Panc1 (cell line): ENCODE data around the gene SPOCK1. TPM values are rescaled to one million over a fixed set of nuclear protein-coding genes. Genes with fewer than 3 reads are reported as not detected.

Experiments
- ATAC-seq: fragments of 200-7000 bp; cut with Tn5 transposase; 2 replicates; pipeline ENCODE4 v1.9.1; 2020; ENCODE audit warnings: mild to moderate bottlenecking, moderate library complexity
- BruUV-seq: library from RNA; stranded (reverse); fragments of 400-500 nt; replicated peaks from 2 replicates; lab custom pipeline; 2021; lab: Mats Ljungman, UMichigan
- CTCF ChIA-PET: fragments of 300-600 bp; sonication (Branson Sonifier 250); formaldehyde crosslinking; loops from one replicate; lab custom pipeline; 2022; ENCODE audit warnings: antibody characterized with exemption; lab: Charles Lee
- POLR2A ChIA-PET: fragments of 300-600 bp; sonication (Branson Sonifier 250); formaldehyde crosslinking; loops from one replicate; lab custom pipeline; 2022; ENCODE audit warnings: antibody characterized with exemption; lab: Charles Lee
- DNase-seq: peaks from one replicate; pipeline ENCODE4 v3.0.0-alpha.2; 2010; ENCODE audit warnings: low read depth, low spot score
- H3K27ac ChIP-seq: 2 replicates; pipeline ENCODE4 v1.5.1; 2011; ENCODE audit warnings: mild to moderate bottlenecking, low read length, inconsistent platforms
- H3K27me3 ChIP-seq: fragments of 200-500 bp; sonication (Bioruptor generic); 2 replicates; pipeline ENCODE4 v1.6.0; 2014; ENCODE audit warnings: low read length, inconsistent platforms; ENCODE audit not compliant: control insufficient read depth, insufficient read depth
- H3K36me3 ChIP-seq: fragments of 200-500 bp; sonication (Bioruptor generic); 2 replicates; pipeline ENCODE4 v1.5.1; 2014; ENCODE audit warnings: inconsistent platforms, mild to moderate bottlenecking, low read length, moderate library complexity; ENCODE audit not compliant: control insufficient read depth, insufficient read depth
- H3K4me1 ChIP-seq: 2 replicates; pipeline ENCODE4 v1.5.1; 2011; ENCODE audit warnings: inconsistent platforms, mild to moderate bottlenecking, low read length, moderate library complexity; ENCODE audit not compliant: control insufficient read depth, insufficient read depth
- H3K4me3 ChIP-seq, 2 experiments: 2 replicates each; pipeline ENCODE4 v1.5.1; 2011 to 2012; ENCODE audit warnings: low read depth in 2 of 2, low read length in 2 of 2, mild to moderate bottlenecking in 2 of 2, inconsistent platforms in 1 of 2, moderate library complexity in 1 of 2
- H3K9me3 ChIP-seq: fragments of 200-500 bp; sonication (Bioruptor generic); 2 replicates; pipeline ENCODE4 v1.5.1; 2014; ENCODE audit warnings: low read depth, mild to moderate bottlenecking, inconsistent platforms, low read length, moderate library complexity; ENCODE audit not compliant: control insufficient read depth, insufficient read depth
- CTCF ChIP-seq: fragments of 450-650 bp; IDR thresholded peaks from 2 replicates; pipeline ENCODE4 v1.5.1; 2017; ENCODE audit warnings: mild to moderate bottlenecking
- POLR2AphosphoS5 ChIP-seq: IDR thresholded peaks from 2 replicates; pipeline ENCODE4 v1.6.1; 2012; ENCODE audit warnings: mild to moderate bottlenecking, low read depth, low read length, moderate library complexity
- REST ChIP-seq, 2 experiments: IDR thresholded peaks; 2 replicates each; pipeline ENCODE4 v1.6.1; 2011 to 2012; ENCODE audit warnings: low read depth in 2 of 2, control low read depth in 1 of 2, low read length in 1 of 2, mild to moderate bottlenecking in 1 of 2, moderate library complexity in 1 of 2; ENCODE audit not compliant: insufficient read depth in 1 of 2
- SIN3A ChIP-seq: IDR thresholded peaks from 2 replicates; pipeline ENCODE4 v1.6.1; 2012; ENCODE audit warnings: low read depth, mild to moderate bottlenecking, low read length, moderate library complexity, borderline replicate concordance; ENCODE audit not compliant: insufficient read depth
- TCF7L2 ChIP-seq: IDR thresholded peaks from 2 replicates; pipeline ENCODE4 v1.6.1; 2011; ENCODE audit warnings: mild to moderate bottlenecking, low read depth, low read length, inconsistent platforms
- in situ Hi-C: cut with HindIII; loops from 2 replicates; pipeline ENCODE4 v1.10.0; 2016; ENCODE audit warnings: low sequenced_read_pairs, low pct_unique_long_range_greater_than_20kb
- intact Hi-C: fragments of 100-400 bp; cut with micrococcal nuclease; formaldehyde crosslinking; loops from one replicate; pipeline ENCODE4 v1.10.0; 2022; ENCODE audit not compliant: unreplicated experiment
- total RNA-seq: library from RNA; stranded (reverse); gene quantifications from one replicate; pipeline ENCODE4 v1.2.1, GENCODE V29; 2021; ENCODE audit not compliant: unreplicated experiment

Gene SPOCK1
- total RNA-seq, 1 experiment from 2014 or later: 15.6 TPM

GRCh38 chr5:137328991-137329390, 170.1 kb downstream of the SPOCK1 start:
- intact Hi-C loops: no loop called here
- no TSS peak for BruUV-seq
- Histone ChIP-seq H3K27ac (no peak overlapping the region), H3K4me1 (no peaks in the 10 kb centered on the region), H3K4me3 (no peak overlapping the region), H3K9me3 (no peaks in the 10 kb centered on the region), H3K27me3 (peaks cover 2% of the 10 kb centered on the region; the same call in 1 of the 2 replicates), H3K36me3 (no peaks in the 10 kb centered on the region)
- no peak for ATAC-seq
- ChIA-PET POLR2A (no interaction called here), CTCF (no interaction called here)
- in situ Hi-C loops: no loop called here
- no peak for TF ChIP-seq REST (IDR thresholded peaks at IDR 0.05; ENCODE audit: insufficient read depth in 1 of 2, low read depth in 2 of 2, low read length in 1 of 2)
- TF ChIP-seq CTCF: no peak
- no peak for TF ChIP-seq SIN3A
- no peak for TF ChIP-seq TCF7L2
- no peak for TF ChIP-seq POLR2AphosphoS5
- no peak for DNase-seq

GRCh38 chr5:137328463-137328862, 170.7 kb downstream of the SPOCK1 start:
- intact Hi-C loops: no loop called here
- in situ Hi-C loops: no loop called here
- Histone ChIP-seq H3K4me1 (no peaks in the 10 kb centered on the region), H3K9me3 (no peaks in the 10 kb centered on the region), H3K27me3 (no peaks in the 10 kb centered on the region), H3K4me3 (no peak overlapping the region), H3K36me3 (no peaks in the 10 kb centered on the region), H3K27ac (no peak overlapping the region)
- CTCF ChIA-PET: no interaction called here
- TF ChIP-seq CTCF (no peak), POLR2AphosphoS5 (no peak), REST (IDR thresholded peaks at IDR 0.05; ENCODE audit: insufficient read depth in 1 of 2, low read depth in 2 of 2, low read length in 1 of 2) (no peak), SIN3A (no peak), TCF7L2 (no peak)
- ATAC-seq (no peak), DNase-seq (no peak)
- POLR2A ChIA-PET: no interaction called here
- BruUV-seq: no TSS peak
